Measurements from ENCODE around the gene RRP36. TPM values are rescaled to one million over a fixed set of nuclear protein-coding genes. Genes with fewer than 3 reads are reported as not detected.
A peak's percentile ranks its signal among the peaks of the same experiment; 100 is the strongest.

The RRP36 gene
- total and polyA plus RNA-seq, 9 of the 15 experiments (the other 6 are each of a cell fraction or from before 2014, with no cell fraction given), result 27.6 to 150 (median 114) TPM

- TF ChIP-seq GTF2B (IDR thresholded peaks at IDR 0.05; ENCODE audit: extremely low read depth, insufficient read length) (no peak), FOXJ2 (tag; IDR thresholded peaks at IDR 0.05) (no peak), ZBTB8A (IDR thresholded peaks at IDR 0.05; ENCODE audit: partially characterized antibody) (no peak), CBFA2T3 (IDR thresholded peaks at IDR 0.05) (no peak), SMAD4 (CRISPR knock-in tag; conservative IDR thresholded peaks at IDR 0.05) (peak; percentile 79), ZNF232 (CRISPR knock-in tag; IDR thresholded peaks at IDR 0.05) (no peak), FUS (optimal IDR thresholded peaks at IDR 0.05; ENCODE audit: low read depth, low read length) (peak; percentile 94), IRF9 (tag; IDR thresholded peaks at IDR 0.05) (no peak), ZBTB2 (IDR thresholded peaks at IDR 0.05) (peak; percentile 34; the same call in 1 of the 2 replicates), THRA (IDR thresholded peaks at IDR 0.05) (no peak), ZNF282 (CRISPR knock-in tag; IDR thresholded peaks at IDR 0.05) (no peak), KLF13 (tag; IDR thresholded peaks at IDR 0.05; ENCODE audit: borderline replicate concordance, low read depth) (peak; percentile 97), ZNF398 (CRISPR knock-in tag; IDR thresholded peaks at IDR 0.05) (no peak), ZNF696 (CRISPR knock-in tag; conservative IDR thresholded peaks at IDR 0.05) (peak; percentile 75; the same call in 1 of the 2 replicates), ZHX1 (conservative IDR thresholded peaks at IDR 0.05; ENCODE audit: low read length) (no peak), DDX20 (tag; IDR thresholded peaks at IDR 0.05; ENCODE audit: low read depth) (no peak), POLR2B (IDR thresholded peaks at IDR 0.05; ENCODE audit: low read depth, partially characterized antibody) (peak; percentile 97)
These were observed 32.3 kb downstream of the RRP36 start, which contains the start of gene CUL7 (continued) for GRCh38 chr6:43053545-43054205.

Data from K562 (cell line).